ENCODE data around the gene ELMO3.

ELMO3 gene

GRCh38 chr16:67244387-67245185 is 45.7 kb downstream of the ELMO3 start:
- peak; percentile 67 for DNase-seq

GRCh38 chr16:67245186-67245585 is 46.3 kb downstream of the ELMO3 start:
- DNase-seq = no peak

DNA sequence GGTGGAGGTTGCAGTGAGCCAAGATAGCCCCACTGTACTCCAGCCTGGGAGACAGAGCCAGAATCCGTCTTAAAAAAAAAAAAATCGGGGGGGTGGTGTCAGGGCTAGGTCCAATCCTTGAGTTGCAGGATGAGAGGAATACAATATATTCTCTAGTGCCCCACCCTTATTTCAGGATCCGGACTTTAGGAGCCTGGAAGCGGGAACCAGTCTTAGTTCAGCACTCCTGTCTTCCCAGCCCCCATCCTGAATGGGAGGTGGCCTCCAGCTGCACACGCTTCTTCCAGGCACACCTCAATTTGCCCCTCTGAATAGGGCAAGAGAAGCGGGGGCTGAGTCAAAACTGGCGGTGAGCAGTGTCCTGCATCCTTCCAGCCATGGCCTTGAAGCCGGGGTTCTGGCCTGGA is 46.7 kb downstream of the ELMO3 start:
- DNase-seq = no peak

- peak; percentile 44 for DNase-seq
Observed at GRCh38 chr16:67246081-67246755, 47.3 kb downstream of the ELMO3 start.

- peak; percentile 51 for DNase-seq
Observed at GRCh38 chr16:67246756-67247191, 47.8 kb downstream of the ELMO3 start.

- DNase-seq = peak; percentile 98
Observed at GRCh38 chr16:67247192-67248072, 48.5 kb downstream of the ELMO3 start, which contains the start of gene FHOD1. Gene FHOD1, minus strand, starts transcription at chr16:67247481. Its CDS starts 71 bp downstream, at chr16:67247410.

GRCh38 chr16:67248073-67248400 is 49.1 kb downstream of the ELMO3 start:
- no peak for DNase-seq

DNA sequence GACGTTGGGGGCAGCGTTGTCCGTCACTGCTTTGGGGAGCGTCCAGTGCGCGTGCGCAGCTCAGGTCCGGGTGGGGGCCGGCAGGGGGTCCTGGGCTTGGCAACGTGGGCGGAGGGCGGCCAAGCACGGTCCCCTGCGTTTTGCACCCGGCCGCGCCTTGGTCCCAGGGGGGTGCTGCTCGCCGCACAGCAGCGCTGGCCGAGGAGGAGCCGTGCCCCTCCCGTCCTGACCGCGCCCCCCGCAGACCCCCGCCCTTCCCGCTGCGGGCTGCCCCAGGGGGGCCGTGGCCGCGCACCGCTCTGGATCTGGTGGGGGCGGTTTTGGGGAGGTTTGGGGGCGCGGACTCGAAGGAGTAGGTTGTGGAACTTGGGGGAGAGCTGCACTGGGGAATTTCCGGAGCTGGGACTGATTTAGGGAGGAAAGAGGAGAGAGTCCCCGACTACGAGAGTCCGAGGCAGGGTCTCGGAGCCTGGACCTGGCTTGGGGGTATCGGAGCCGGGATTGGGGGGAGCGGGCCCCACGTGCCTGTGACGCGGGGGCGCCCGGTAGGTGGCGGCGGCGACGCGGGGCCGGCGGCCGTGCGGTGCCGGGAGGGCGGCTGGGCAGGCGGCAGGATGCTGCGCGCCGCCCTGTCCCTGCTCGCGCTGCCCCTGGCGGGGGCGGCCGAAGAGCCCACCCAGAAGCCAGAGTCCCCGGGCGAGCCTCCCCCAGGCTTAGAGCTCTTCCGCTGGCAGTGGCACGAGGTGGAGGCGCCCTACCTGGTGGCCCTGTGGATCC is 49.7 kb downstream of the ELMO3 start, which contains the start of gene SLC9A5:
Gene SLC9A5, plus strand, starts transcription at position 579 of the 777 bp plus-strand sequence. Its CDS starts 36 bp downstream, at position 615.
- peak; percentile 34 for DNase-seq

GRCh38 chr16:67249178-67250044 is 50.5 kb downstream of the ELMO3 start:
- no peak for DNase-seq

DNA sequence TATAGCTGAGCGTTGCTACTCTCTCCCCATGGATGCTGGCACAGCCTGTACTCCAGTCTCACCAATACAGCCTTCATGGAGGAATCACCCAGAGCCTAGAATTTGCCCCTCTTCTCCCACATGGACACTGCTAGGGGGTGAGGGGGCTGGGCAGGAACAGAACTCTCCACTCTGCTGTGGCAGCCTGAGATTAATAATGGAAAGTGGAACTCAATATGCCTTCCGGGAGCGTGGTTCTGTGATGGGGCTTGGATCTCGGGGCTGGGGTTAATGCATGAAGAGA is 51.1 kb downstream of the ELMO3 start:
- no peak for DNase-seq

- DNase-seq = no peak
Observed at GRCh38 chr16:67252609-67253497, 53.9 kb downstream of the ELMO3 start.
